Trophoblast cell (in vitro differentiated cells and primary cell): Measurements from ENCODE around the gene PDGFC.

Experiments
- DNase-seq, 2 donors: peaks; one replicate each; pipeline ENCODE4 v3.0.0-alpha.2; 2016
- H2AFZ ChIP-seq: 2 replicates; pipeline ENCODE4 v1.6.1; 2013; ENCODE audit warnings: low read length, moderate library complexity, mild to moderate bottlenecking; ENCODE audit not compliant: insufficient read depth, poor library complexity
- H2AK5ac ChIP-seq: 2 replicates; pipeline ENCODE4 v1.6.1; 2013; ENCODE audit warnings: mild to moderate bottlenecking, low read length
- H2BK120ac ChIP-seq: 2 replicates; pipeline ENCODE4 v1.6.1; 2013; ENCODE audit warnings: low read length, mild to moderate bottlenecking, moderate library complexity; ENCODE audit not compliant: insufficient read depth, poor library complexity
- H2BK12ac ChIP-seq: 2 replicates; pipeline ENCODE4 v1.6.1; 2013; ENCODE audit warnings: mild to moderate bottlenecking, low read length, moderate library complexity
- H2BK5ac ChIP-seq: 2 replicates; pipeline ENCODE4 v1.6.1; 2013; ENCODE audit warnings: low read length, low read depth, moderate library complexity, mild to moderate bottlenecking; ENCODE audit not compliant: poor library complexity
- H3K14ac ChIP-seq: 2 replicates; pipeline ENCODE4 v1.6.1; 2013; ENCODE audit warnings: mild to moderate bottlenecking, low read length
- H3K18ac ChIP-seq: 2 replicates; pipeline ENCODE4 v1.6.1; 2013; ENCODE audit warnings: mild to moderate bottlenecking, low read length
- H3K23ac ChIP-seq: 2 replicates; pipeline ENCODE4 v1.6.1; 2013; ENCODE audit warnings: low read length
- H3K27ac ChIP-seq: 2 replicates; pipeline ENCODE4 v1.5.1; 2013; ENCODE audit warnings: low read depth, mild to moderate bottlenecking, inconsistent platforms, low read length, moderate library complexity
- H3K27me3 ChIP-seq: 2 replicates; pipeline ENCODE4 v1.6.1; 2013; ENCODE audit warnings: inconsistent platforms, mild to moderate bottlenecking, low read length, moderate library complexity; ENCODE audit not compliant: insufficient read depth
- H3K36me3 ChIP-seq, 2 experiments: 1 replicate in 1 of 2; 2 replicates in 1 of 2; pipeline ENCODE4 v1.6.1; 2013; ENCODE audit warnings: low read length in 2 of 2, mild to moderate bottlenecking in 2 of 2, moderate library complexity in 1 of 2; ENCODE audit not compliant: insufficient read depth in 2 of 2, control insufficient read depth in 1 of 2
- H3K4ac ChIP-seq: 2 replicates; pipeline ENCODE4 v1.6.1; 2013; ENCODE audit warnings: low read depth, mild to moderate bottlenecking, low read length, moderate library complexity
- H3K4me1 ChIP-seq, 2 experiments: 1 replicate in 1 of 2; 2 replicates in 1 of 2; pipeline ENCODE4 v1.6.1; 2013; ENCODE audit warnings: low read length in 2 of 2, mild to moderate bottlenecking in 2 of 2, moderate library complexity in 1 of 2; ENCODE audit not compliant: insufficient read depth in 2 of 2, control insufficient read depth in 1 of 2
- H3K4me2 ChIP-seq: 2 replicates; pipeline ENCODE4 v1.6.1; 2013; ENCODE audit warnings: inconsistent platforms, mild to moderate bottlenecking, low read length, moderate library complexity
- H3K4me3 ChIP-seq: 2 replicates; pipeline ENCODE4 v1.5.1; 2013; ENCODE audit warnings: mild to moderate bottlenecking, low read depth, low read length, inconsistent platforms
- H3K79me1 ChIP-seq: one replicate; pipeline ENCODE4 v1.6.1; 2013; ENCODE audit warnings: low read length
- H3K79me2 ChIP-seq: 2 replicates; pipeline ENCODE4 v1.6.1; 2013; ENCODE audit warnings: low read length, mild to moderate bottlenecking; ENCODE audit not compliant: control insufficient read depth, insufficient read depth, poor library complexity
- H3K9ac ChIP-seq: 2 replicates; pipeline ENCODE4 v1.6.1; 2013; ENCODE audit warnings: mild to moderate bottlenecking, low read length
- H3K9me3 ChIP-seq: 2 replicates; pipeline ENCODE4 v1.6.1; 2013; ENCODE audit warnings: low read depth, mild to moderate bottlenecking, control low read depth, inconsistent platforms, low read length; ENCODE audit not compliant: insufficient read depth
- H4K12ac ChIP-seq: 2 replicates; pipeline ENCODE4 v1.6.1; 2013; ENCODE audit warnings: low read depth, mild to moderate bottlenecking, low read length, moderate library complexity
- H4K8ac ChIP-seq: 2 replicates; pipeline ENCODE4 v1.6.1; 2013; ENCODE audit warnings: low read depth, mild to moderate bottlenecking, low read length, moderate library complexity
- H4K91ac ChIP-seq: one replicate; pipeline ENCODE4 v1.6.1; 2013; ENCODE audit warnings: low read depth, mild to moderate bottlenecking, low read length, moderate library complexity
- WGBS: extraction: QIAGEN DNeasy Blood & Tissue Kit; methylation state at CpG from one replicate; pipeline ENCODE4 v1.1.7; 2013; ENCODE audit warnings: missing lambda C conversion rate; ENCODE audit not compliant: insufficient read length, insufficient coverage; ENCODE audit errors: extremely low coverage; 5-methylcytosine and 5-hydroxymethylcytosine counted together

The PDGFC gene

DNA sequence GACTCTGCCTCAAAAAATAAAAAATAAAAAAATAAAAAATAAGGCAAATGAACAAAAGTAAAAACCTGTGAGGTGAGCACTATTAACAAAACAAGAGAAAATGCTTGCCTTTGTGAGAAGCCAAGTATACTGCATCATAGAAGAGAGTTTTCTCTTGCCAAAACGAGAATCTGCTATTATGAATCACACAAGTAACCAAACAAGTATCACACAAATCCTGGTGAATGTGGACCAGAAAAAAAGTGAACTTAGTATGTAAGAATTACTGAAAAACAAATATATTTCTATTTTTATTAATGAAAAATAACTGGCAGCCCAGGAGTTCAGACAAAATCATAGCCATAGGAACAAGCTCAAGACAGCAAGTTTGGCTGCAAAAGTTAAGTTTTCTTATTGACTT lies 193.5 kb downstream of the PDGFC start:
- Histone ChIP-seq H4K12ac (no peak overlapping the region), H2BK5ac (peak overlapping the region; percentile 31), H3K9ac (no peak overlapping the region), H3K4ac (no peak overlapping the region), H2BK120ac (peak overlapping the region; percentile 22), H3K14ac (no peak overlapping the region), H3K27me3 (no peaks in the 10 kb centered on the region), H3K27ac (no peak overlapping the region), H4K91ac (peak overlapping the region; percentile 37), H3K79me2 (no peaks in the 10 kb centered on the region), H3K4me3 (no peak overlapping the region), H3K36me3 (no peaks in the 10 kb centered on the region), H3K18ac (peak overlapping the region; percentile 65), H2AK5ac (no peak overlapping the region), H3K23ac (no peak overlapping the region), H2BK12ac (no peak overlapping the region), H2AFZ (no peak overlapping the region), H3K4me1 (peaks cover 5 to 7% of the 10 kb centered on the region in 2 experiments), H3K79me1 (peaks cover 12% of the 10 kb centered on the region), H3K9me3 (no peaks in the 10 kb centered on the region), H3K4me2 (no peak overlapping the region), H4K8ac (no peak overlapping the region)
- no peak for DNase-seq
- WGBS = no CpG with 5 or more reads among the region's 1 CpG

- Histone ChIP-seq H4K12ac (no peak overlapping the region), H3K79me2 (no peaks in the 10 kb centered on the region), H3K79me1 (peaks cover 16% of the 10 kb centered on the region), H4K91ac (peak overlapping the region; percentile 47), H2AK5ac (no peak overlapping the region), H3K18ac (no peak overlapping the region), H3K9ac (no peak overlapping the region), H2BK5ac (peak overlapping the region; percentile 31), H3K23ac (no peak overlapping the region), H2BK120ac (peak overlapping the region; percentile 80), H3K9me3 (no peaks in the 10 kb centered on the region), H3K4me2 (no peak overlapping the region), H3K4me1 (peaks cover 4 to 5% of the 10 kb centered on the region in 2 experiments), H3K4ac (no peak overlapping the region), H4K8ac (no peak overlapping the region), H2BK12ac (no peak overlapping the region), H3K36me3 (no peaks in the 10 kb centered on the region), H2AFZ (no peak overlapping the region), H3K4me3 (no peak overlapping the region), H3K14ac (no peak overlapping the region), H3K27me3 (no peaks in the 10 kb centered on the region), H3K27ac (no peak overlapping the region)
- DNase-seq = no peak
- WGBS = no CpG with 5 or more reads among the region's 1 CpG
These were observed 195.8 kb downstream of the PDGFC start for GRCh38 chr4:156775813-156776212.

- WGBS = no CpG with 5 or more reads among the region's 4 CpGs
These were observed 197.2 kb downstream of the PDGFC start for GRCh38 chr4:156774422-156774821.

DNA sequence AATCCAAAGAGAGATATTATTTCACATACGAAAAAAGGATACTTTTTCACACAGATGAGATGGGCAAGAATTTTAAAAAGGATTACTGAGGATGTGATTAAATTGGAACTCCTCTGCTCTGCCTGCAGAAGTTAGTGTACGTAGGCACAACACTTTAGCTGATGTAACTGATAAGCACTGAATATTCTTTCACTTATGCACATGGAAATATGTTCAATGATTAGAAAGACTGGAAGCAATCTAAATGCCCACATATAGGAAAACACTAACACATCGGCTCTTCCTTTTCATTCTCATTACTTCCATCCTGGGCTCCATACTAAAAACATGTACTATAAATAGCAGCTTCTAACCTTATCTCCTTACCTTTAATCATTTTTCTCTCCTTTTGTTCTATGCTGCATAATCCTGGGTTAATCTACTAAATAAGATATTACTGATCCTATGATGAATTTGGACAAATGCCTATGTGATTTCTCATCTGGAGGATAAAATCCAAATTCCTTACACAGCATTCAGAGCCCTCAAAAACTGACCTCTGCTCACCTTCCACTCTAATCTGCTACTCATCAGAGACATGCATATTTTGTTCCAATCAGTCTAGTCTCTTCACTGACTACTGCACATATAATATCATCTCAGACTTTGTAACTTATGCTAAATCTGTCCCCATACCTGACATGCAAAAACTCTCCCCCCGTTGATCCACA lies 197.8 kb downstream of the PDGFC start:
- H2BK12ac ChIP-seq = no peak overlapping the region
- H3K79me2 ChIP-seq = no peaks in the 10 kb centered on the region
- no peak overlapping the region for H4K8ac ChIP-seq
- peak overlapping the region; percentile 100 for H2BK5ac ChIP-seq
- peak overlapping the region; percentile 99 for H4K91ac ChIP-seq
- H3K4me1 ChIP-seq = peaks cover 3 to 4% of the 10 kb centered on the region in 2 experiments
- no peaks in the 10 kb centered on the region for H3K27me3 ChIP-seq
- no peak overlapping the region for H3K4ac ChIP-seq
- H2AFZ ChIP-seq = no peak overlapping the region
- H3K79me1 ChIP-seq = peaks cover 10% of the 10 kb centered on the region
- H3K4me2 ChIP-seq = peak overlapping the region; percentile 15
- 100% methylated on average over 1 of the region's 4 CpGs for WGBS
- H3K23ac ChIP-seq = no peak overlapping the region
- H3K9ac ChIP-seq = no peak overlapping the region
- no peak overlapping the region for H3K14ac ChIP-seq
- no peaks in the 10 kb centered on the region for H3K9me3 ChIP-seq
- no peak overlapping the region for H3K18ac ChIP-seq
- peak overlapping the region; percentile 99 for H3K27ac ChIP-seq
- no peak overlapping the region for H2AK5ac ChIP-seq
- no peaks in the 10 kb centered on the region for H3K36me3 ChIP-seq
- peak; percentile 5 to 54 for DNase-seq
- H3K4me3 ChIP-seq = no peak overlapping the region
- H4K12ac ChIP-seq = no peak overlapping the region
- peak overlapping the region; percentile 93 for H2BK120ac ChIP-seq

More at GRCh38 chr4:156774422-156774821, 197.2 kb downstream of the PDGFC start:
- no peak overlapping the region for H3K4me3 ChIP-seq
- peak overlapping the region; percentile 99 for H3K27ac ChIP-seq
- no peaks in the 10 kb centered on the region for H3K36me3 ChIP-seq
- no peaks in the 10 kb centered on the region for H3K9me3 ChIP-seq
- peak overlapping the region; percentile 99 for H4K12ac ChIP-seq
- H3K79me1 ChIP-seq = peaks cover 11% of the 10 kb centered on the region
- H3K9ac ChIP-seq = peak overlapping the region; percentile 8
- no peak overlapping the region for H3K23ac ChIP-seq
- H3K14ac ChIP-seq = peak overlapping the region; percentile 28
- no peaks in the 10 kb centered on the region for H3K27me3 ChIP-seq
- H3K4me2 ChIP-seq = peak overlapping the region; percentile 15
- peak overlapping the region; percentile 100 for H2BK12ac ChIP-seq
- DNase-seq = peak; percentile 2 to 32
- no peak overlapping the region for H2AFZ ChIP-seq
- H2AK5ac ChIP-seq = peak overlapping the region; percentile 35
- H4K91ac ChIP-seq = peak overlapping the region; percentile 99
- H2BK5ac ChIP-seq = peak overlapping the region; percentile 100
- peak overlapping the region; percentile 93 for H2BK120ac ChIP-seq
- H3K4ac ChIP-seq = peak overlapping the region; percentile 15
- peak overlapping the region; percentile 70 for H4K8ac ChIP-seq
- H3K79me2 ChIP-seq = no peaks in the 10 kb centered on the region
- peaks cover 3 to 4% of the 10 kb centered on the region in 2 experiments for H3K4me1 ChIP-seq
- H3K18ac ChIP-seq = peak overlapping the region; percentile 93
